ENCODE results near the gene SPTLC3. TPM values are rescaled to one million over a fixed set of nuclear protein-coding genes. Genes with fewer than 3 reads are reported as not detected.

SPTLC3 gene
- total RNA-seq, 1 experiment from 2014 or later: 20.3 TPM

- peak; percentile 97 for DNase-seq (ENCODE audit: unreplicated experiment)
- Mint-ChIP-seq H3K9me3 (ENCODE audit: unreplicated experiment) (peaks cover 7% of the 10 kb centered on the region), H3K36me3 (ENCODE audit: insufficient read depth, unreplicated experiment) (peaks cover 26% of the 10 kb centered on the region), H3K27ac (ENCODE audit: low read depth, unreplicated experiment) (peak overlapping the region; percentile 97), H3K27me3 (ENCODE audit: insufficient read depth, unreplicated experiment) (no peaks in the 10 kb centered on the region), H3K4me3 (ENCODE audit: unreplicated experiment) (peak overlapping the region; percentile 57), H3K4me1 (ENCODE audit: insufficient read depth, unreplicated experiment) (peaks cover 68% of the 10 kb centered on the region)
- no peak for TF ChIP-seq CTCF (IDR thresholded peaks at IDR 0.05; ENCODE audit: unreplicated experiment)
- ChIA-PET POLR2A (interaction anchor here (0.6 to 10.3 kb wide), 18 partner anchors 8 to 756 kb away, joined by 3 to 257 read pairs (median 6); partner anchors contain the start of gene SPTLC3), CTCF (interaction anchor here (0.7 to 3.8 kb wide), 10 partner anchors 11 to 516 kb away, joined by 3 to 48 read pairs (median 4); partner anchors contain the start of gene SPTLC3)
- TSS peak; percentile 87 for BruUV-seq (replicated peaks)
- intact Hi-C loops (cut with micrococcal nuclease): loop anchor here (1.0 kb wide), 1 partner anchor 21 kb away; no protein-coding TSS in a partner anchor
These were observed 21.1 kb downstream of the SPTLC3 start for GRCh38 chr20:13029687-13030375.

GRCh38 chr20:13031751-13032150 is 23.0 kb downstream of the SPTLC3 start:
- Mint-ChIP-seq H3K4me3 (ENCODE audit: unreplicated experiment) (no peak overlapping the region), H3K36me3 (ENCODE audit: insufficient read depth, unreplicated experiment) (peaks cover 32% of the 10 kb centered on the region), H3K27ac (ENCODE audit: low read depth, unreplicated experiment) (peak overlapping the region; percentile 97), H3K27me3 (ENCODE audit: insufficient read depth, unreplicated experiment) (no peaks in the 10 kb centered on the region), H3K9me3 (ENCODE audit: unreplicated experiment) (peaks cover 7% of the 10 kb centered on the region), H3K4me1 (ENCODE audit: insufficient read depth, unreplicated experiment) (peaks cover 71% of the 10 kb centered on the region)
- intact Hi-C loops (cut with micrococcal nuclease): no loop called here
- TF ChIP-seq CTCF (IDR thresholded peaks at IDR 0.05; ENCODE audit: unreplicated experiment): no peak
- BruUV-seq (replicated peaks): no TSS peak
- no peak for DNase-seq (ENCODE audit: unreplicated experiment)
- CTCF ChIA-PET: interaction anchor here (0.6 to 3.8 kb wide), 5 partner anchors 10 to 756 kb away, joined by 3 to 21 read pairs (median 4); no protein-coding TSS in a partner anchor
- POLR2A ChIA-PET: interaction anchor here (1.0 to 10.3 kb wide), 5 partner anchors 10 to 47 kb away, joined by 3 to 257 read pairs (median 4); partner anchors contain the start of gene SPTLC3

- BruUV-seq (replicated peaks): no TSS peak
- no peak for TF ChIP-seq CTCF (IDR thresholded peaks at IDR 0.05; ENCODE audit: unreplicated experiment)
- POLR2A ChIA-PET: interaction anchor here (1.2 to 10.3 kb wide), 3 partner anchors 9 to 42 kb away, joined by 3 to 257 read pairs (median 6); partner anchors contain the start of gene SPTLC3
- H3K4me1 Mint-ChIP-seq (ENCODE audit: insufficient read depth, unreplicated experiment): peaks cover 68% of the 10 kb centered on the region
- H3K27me3 Mint-ChIP-seq (ENCODE audit: insufficient read depth, unreplicated experiment): no peaks in the 10 kb centered on the region
- peaks cover 38% of the 10 kb centered on the region for H3K36me3 Mint-ChIP-seq (ENCODE audit: insufficient read depth, unreplicated experiment)
- intact Hi-C loops (cut with micrococcal nuclease): no loop called here
- H3K9me3 Mint-ChIP-seq (ENCODE audit: unreplicated experiment): peaks cover 7% of the 10 kb centered on the region
- H3K27ac Mint-ChIP-seq (ENCODE audit: low read depth, unreplicated experiment): peak overlapping the region; percentile 97
- no peak for DNase-seq (ENCODE audit: unreplicated experiment)
- CTCF ChIA-PET: interaction anchor here (1.1 to 1.4 kb wide), 7 partner anchors 8 to 513 kb away, joined by 3 to 6 read pairs (median 4); partner anchors contain the start of gene SPTLC3
- H3K4me3 Mint-ChIP-seq (ENCODE audit: unreplicated experiment): no peak overlapping the region
These were observed 25.3 kb downstream of the SPTLC3 start for GRCh38 chr20:13034115-13034514.

- Mint-ChIP-seq H3K27ac (ENCODE audit: low read depth, unreplicated experiment) (no peak overlapping the region), H3K36me3 (ENCODE audit: insufficient read depth, unreplicated experiment) (peaks cover 33% of the 10 kb centered on the region), H3K27me3 (ENCODE audit: insufficient read depth, unreplicated experiment) (no peaks in the 10 kb centered on the region), H3K9me3 (ENCODE audit: unreplicated experiment) (peaks cover 7% of the 10 kb centered on the region), H3K4me3 (ENCODE audit: unreplicated experiment) (no peak overlapping the region), H3K4me1 (ENCODE audit: insufficient read depth, unreplicated experiment) (peaks cover 66% of the 10 kb centered on the region)
- BruUV-seq (replicated peaks): no TSS peak
- TF ChIP-seq CTCF (IDR thresholded peaks at IDR 0.05; ENCODE audit: unreplicated experiment): no peak
- CTCF ChIA-PET: interaction anchor here (0.6 to 1.0 kb wide), 2 partner anchors 110 to 1286 kb away, joined by 4 to 7 read pairs; no protein-coding TSS in a partner anchor
- POLR2A ChIA-PET: interaction anchor here (0.7 to 10.3 kb wide), 6 partner anchors 8 to 41 kb away, joined by 3 to 257 read pairs (median 4); partner anchors contain the start of gene SPTLC3
- DNase-seq (ENCODE audit: unreplicated experiment): no peak
- intact Hi-C loops (cut with micrococcal nuclease): no loop called here
These were observed 26.2 kb downstream of the SPTLC3 start for GRCh38 chr20:13034936-13035335.

Measured in MCF 10A (cell line).